ENCODE measurements around the gene MMRN2.
"Not testable (repeated sequence)": the region's sequence is repeated elsewhere in the genome, so short reads cannot be mapped to it uniquely, and the experiment has no call there.

The MMRN2 gene

DNA sequence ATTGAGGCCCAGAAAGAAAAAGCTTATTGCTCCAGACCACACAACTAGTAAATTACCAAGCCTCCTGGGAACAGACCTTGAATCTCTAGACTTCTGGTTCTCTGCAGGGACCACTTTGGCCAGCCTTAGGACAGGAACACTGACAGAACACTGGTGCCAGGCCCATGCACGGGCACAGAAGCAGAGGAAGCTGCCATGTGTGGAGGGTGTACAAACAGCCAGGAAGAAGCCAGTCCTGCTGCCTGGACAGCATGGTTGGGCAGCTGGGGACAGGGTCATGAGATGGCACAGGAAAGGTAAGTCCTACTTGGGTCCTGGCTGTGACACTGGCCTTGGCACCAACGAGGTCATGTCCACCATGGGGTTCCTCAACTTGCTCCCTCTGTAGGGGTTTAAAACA lies 19.2 kb downstream of the MMRN2 start:
- no peak for DNase-seq

DNA sequence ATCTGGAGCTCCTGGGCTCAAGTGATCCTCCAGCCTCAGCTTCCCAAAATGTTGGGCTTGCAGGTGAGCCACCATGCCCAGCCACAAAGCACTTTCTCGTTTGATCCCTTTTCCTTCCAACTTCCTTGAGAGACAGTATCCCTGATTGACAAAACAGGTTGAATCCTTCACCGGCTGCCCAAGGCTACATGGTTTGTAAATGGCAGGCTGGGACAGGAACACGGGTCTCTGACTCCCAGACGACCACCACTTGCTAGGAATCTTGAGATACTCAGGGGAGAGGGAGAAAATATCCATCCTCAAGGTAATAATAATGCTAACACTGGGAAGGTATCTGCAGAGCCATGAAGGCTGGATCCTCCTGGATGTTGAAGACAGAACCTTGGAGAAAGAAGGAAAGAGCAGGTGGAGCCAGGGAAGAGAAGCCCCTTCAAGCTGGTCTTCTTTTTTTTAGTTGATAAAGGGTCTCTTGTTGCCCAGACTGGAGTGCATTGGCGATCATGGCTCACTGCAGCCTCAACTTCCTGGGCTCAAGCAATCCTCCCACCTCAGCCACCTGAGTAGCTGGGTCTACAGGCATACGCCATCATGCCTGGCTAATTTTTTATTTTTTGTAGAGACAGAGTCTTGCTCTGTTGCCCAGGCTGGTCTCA lies 19.8 kb downstream of the MMRN2 start:
- no peak for DNase-seq

DNA sequence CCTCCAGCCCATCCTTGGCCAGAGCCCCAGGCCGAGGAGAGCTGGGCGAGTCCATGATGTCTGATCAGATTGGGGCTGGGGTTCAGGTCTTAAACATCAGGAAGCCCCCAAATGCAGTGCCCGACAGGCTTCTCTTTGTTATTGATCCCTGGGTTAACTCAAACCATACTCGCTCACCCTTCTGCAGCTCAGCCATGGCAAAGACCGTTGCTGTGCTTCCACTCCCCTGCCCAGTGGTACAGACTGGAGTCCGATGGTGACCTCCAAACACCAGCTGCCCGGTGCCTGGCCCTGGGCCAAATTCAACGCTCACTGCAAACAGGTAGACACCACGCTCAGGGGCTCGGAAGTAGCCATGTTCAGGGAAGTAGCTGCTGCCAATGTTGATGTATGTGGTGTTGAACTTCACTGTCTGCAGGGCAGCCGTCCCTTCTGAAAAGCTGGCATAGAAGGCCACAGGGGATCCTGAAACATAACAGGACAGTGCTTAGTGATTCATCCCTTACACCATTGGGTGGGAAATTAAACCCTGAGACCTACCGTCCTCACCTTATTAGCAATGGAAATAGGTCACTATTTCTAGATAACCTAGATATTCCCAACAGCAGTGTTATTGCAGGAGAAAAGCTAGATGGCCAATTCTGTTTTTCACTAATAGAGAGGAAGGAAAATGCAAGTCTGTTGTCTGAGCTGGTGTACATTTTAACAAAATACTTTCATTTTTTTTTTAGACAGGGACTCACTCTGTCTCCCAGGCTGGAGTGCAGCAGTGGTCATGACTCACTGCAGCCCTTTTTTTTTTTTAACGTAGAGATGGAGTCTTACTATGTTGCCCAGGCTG lies 20.5 kb downstream of the MMRN2 start:
- no peak for DNase-seq

DNA sequence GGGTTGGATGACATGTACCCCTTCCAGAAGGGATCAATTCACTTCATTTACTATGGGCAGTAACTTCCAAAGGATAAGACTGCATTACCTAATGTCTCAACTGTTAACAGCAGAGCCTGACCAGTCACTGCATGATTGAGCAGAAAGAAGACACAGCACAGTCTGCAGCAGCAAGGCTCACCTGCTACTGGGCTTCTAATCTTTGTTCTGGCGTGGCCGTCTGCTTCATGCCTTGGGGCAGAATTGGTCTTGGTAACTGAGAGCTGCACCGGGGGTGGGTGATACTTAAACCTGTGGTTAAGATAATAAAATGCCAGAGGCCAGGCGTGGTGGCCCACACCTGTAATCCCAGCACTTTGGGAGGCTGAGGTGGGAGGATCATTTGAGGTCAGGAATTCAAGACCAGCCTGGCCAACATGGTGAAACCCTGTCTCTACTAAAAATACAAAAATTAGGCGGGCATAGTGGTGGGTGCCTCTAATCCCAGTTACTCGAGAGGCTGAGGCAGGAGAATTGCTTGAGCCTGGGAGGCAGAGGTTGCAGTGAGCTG lies 23.2 kb downstream of the MMRN2 start:
- DNase-seq = not testable (repeated sequence)

DNA sequence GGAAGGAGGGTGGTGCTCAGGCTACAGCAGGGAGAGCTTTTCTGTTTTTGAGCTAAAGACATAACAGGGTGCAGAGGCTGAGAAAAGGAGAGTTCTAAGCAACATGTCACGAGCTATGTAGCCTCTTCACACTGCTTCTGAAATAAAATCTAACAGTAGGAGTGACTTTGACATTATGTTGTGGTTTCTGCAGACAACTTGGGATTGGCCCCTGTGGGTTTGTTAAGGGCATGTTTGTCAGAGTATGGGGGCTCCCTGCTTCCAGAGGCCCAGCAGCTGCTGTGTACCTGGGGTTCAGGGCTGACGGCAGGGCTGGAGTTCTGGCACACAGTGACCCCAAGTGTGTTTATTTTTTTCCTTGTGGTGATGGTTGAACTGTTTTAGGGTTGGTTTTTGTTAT lies 24.7 kb downstream of the MMRN2 start:
- DNase-seq = no peak

DNA sequence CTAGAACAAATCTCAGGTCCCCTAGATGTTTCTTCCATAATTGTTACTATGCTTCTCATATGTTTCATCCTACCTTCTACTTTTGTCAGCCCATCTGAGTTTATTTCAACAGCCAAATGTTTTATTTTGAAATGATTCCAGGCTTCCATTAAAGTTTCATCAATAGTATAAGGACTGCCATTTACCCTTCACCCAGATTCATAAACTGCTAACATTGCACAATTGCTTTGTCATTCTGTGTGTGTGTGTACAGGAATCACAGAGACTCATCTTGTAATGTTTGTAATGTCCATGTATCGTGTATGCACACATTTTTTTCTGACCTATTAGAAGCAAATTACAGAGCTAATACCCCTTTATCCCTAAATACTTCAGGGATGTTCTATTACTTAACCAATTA lies 25.5 kb downstream of the MMRN2 start:
- no peak for DNase-seq

DNA sequence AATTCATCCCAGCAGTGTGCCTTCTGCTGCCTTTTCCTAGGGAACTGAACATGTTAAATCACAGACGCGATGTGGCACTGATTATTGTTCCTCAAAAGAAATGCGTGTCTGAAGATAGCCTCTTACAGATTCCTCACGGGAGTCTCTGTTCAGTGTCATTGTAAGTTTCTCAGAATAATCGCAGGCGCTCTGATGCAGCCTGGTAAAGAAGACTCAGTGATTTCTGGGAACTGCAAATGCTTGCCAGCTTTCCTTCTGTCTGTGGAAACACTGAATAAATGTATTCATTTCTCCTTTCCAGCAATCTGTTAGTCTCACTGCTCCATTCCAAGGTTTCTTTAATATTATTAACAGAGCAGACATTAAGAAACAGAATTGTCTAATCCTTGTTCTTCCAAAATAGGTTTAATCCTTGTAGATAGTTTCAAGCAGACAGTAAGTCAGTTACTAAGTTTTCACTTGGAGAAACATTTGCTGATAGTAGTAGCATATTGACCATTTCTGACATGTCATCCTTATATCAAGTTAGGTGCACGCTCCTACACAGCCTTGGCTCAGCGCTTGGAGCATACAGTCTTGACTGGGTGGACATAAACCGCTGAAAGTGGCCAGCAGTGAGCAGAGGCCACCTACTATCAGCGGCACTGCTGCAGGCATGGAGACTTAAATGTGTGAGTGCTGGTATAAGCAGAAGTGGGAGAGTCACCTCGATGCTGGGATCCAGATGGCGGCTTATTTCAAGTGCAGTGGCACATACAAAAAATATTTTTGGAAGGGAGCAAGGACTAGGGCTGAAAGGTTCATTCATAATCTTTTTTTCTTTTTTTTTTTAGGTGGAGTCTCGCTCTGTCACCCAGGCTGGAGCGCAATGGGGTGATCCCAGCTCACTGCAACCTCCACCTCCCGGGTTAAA lies 27.7 kb downstream of the MMRN2 start:
- DNase-seq = no peak

DNA sequence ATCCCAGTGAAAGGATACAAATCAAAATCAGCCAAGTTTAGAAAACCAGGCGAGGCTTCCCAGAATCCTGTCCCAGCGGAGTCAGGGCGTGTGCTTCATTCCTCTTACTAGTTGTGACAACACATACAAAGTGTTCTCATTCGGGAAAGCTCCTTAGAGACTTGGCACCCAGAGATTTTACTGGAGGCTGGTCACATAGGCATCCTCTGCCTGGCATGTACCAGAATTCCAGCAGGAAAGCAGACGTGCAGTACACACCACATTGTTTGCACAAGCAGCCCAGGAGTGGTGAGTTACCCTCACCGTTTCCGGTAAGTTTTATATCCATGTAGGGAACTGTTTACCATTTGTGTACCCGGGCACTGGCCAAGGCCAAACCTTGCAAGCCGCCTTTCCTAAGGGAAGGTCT lies 34.9 kb downstream of the MMRN2 start:
- no peak for DNase-seq

DNA sequence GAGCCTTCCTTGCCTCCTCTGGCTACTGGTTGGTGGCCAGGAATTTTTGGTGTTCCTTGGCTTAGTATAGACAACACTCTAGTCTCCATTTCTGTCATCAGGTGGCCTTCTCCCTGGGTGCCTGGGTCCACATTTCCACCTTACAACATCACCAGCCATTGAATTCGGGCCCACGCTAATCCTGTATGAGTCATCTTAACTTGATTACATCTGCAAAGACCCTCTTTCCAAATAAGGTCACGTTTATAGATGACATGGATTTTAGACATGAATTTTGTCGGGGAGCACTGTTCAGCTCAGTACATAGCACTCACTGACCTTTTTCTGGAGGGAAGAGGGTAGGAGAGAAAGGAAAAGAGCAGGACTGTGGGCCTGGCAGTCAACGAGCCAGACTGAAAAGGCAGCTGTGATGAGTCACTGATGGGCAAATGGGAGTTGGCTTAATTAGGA lies 39.4 kb downstream of the MMRN2 start:
- no peak for DNase-seq

DNA sequence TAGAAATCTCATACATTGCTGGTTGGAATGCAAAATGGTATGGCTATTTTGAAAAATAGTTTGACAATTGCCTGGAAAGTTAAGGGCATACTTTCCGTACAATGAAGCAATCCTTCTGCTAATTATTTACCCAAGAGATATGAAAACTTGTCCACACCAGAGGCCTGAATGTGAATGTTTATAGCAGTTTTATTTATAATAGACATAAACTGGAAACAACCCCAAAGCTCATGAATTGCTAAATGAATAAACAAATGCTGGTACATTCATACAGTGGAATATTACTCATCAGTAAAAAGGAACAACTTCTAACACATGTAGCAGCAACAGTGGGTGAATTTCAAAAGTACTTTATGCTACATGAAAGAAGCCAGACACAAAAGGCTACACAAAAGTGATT lies 42.7 kb downstream of the MMRN2 start:
- DNase-seq = no peak

DNA sequence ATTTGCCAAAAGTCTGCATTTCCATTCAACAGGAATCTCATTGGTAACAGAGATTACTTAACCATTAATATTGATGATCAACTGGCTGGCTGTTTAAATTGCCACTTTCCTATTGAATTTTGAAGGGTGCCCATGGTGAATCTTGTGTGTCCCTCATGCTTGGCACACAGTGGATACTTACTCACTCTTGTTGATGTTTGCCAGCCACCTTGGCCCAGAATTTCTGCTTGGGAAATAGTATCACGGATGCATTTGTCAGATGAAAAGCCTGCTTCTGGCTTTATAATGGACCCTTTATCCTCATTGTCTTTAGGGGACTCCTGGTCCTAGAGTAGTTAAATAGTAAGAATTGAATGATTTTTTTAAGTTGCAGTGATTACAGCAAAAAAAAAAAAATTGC lies 52.0 kb downstream of the MMRN2 start:
- no peak for DNase-seq

DNA sequence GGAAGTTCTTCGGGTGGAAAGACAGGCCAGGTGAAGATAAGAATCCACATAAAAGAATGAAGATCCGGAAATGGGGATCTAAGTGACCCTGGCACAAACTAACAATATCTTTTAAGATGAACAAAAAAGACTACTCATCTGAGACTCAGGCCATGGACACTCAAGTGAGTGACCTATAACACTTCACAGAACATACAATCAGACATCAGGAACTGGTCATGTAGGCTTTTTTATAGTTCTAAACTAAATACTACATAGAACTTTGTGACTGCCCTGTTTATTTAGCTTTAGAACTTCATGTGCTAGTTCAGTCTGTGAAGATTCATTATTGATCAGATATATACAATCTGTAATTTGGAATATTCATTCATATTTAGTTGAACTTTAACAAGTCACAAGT lies 52.8 kb downstream of the MMRN2 start:
- DNase-seq = no peak

DNA sequence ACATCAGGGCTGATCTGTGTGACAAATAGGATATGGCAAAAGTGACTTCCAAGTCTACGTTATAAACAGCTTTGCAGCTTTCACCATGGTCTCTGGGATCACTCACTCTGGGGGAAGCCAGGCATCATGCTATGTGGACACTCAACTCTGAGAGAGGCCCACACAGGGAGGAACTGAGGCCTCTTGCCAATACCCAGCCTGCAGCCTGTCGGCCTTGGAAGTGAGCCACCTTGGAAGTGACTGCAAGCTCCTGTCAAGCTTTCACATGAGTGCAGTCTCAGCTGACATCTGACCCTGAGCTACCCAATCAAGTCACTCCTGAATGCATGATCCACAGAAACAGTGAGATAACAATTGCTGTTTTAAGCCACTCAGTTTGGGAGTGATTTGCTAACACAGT lies 56.5 kb downstream of the MMRN2 start:
- no peak for DNase-seq

DNA sequence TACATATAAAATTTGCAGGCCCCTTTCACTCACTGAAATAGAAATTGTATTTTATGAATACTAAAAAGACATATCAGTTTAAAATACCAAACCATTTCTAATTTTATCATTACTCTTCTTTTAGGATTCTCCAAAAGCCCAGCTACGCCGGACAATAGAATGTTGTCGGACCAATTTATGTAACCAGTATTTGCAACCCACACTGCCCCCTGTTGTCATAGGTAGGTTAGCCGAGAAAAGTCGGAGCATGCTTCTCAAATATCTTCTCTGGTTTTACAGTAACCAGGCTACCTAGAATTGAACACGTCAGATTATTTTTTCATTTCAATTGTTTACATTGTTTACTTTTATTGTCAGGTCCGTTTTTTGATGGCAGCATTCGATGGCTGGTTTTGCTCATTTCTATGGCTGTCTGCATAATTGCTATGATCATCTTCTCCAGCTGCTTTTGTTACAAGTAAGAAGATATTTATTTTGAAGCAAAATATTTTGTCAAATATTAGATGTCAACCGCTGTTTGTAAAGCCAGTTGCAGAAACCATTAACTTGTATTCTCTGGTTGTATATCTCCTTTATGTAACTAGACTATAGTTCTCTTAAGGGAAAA lies 57.6 kb downstream of the MMRN2 start:
- no peak for DNase-seq

DNA sequence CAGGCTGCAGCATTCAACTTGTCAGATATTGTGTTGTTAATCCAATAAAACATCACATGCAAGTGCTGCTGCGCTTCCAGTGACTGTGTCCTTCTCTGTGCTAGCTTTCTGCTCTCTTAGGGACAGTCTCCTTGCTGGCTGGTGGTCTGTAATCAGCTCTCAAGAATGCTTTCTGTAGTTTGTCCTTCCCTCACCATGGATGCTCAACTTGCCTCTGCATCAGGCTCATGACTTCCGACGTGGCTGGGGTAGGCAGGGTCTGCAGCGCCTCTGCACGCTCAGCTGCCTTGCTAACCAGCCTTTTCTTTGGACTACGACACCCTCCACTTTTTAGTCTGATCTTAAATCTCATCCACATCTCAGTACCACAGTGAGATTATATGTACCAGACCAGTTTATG lies 58.3 kb downstream of the MMRN2 start:
- DNase-seq = no peak

DNA sequence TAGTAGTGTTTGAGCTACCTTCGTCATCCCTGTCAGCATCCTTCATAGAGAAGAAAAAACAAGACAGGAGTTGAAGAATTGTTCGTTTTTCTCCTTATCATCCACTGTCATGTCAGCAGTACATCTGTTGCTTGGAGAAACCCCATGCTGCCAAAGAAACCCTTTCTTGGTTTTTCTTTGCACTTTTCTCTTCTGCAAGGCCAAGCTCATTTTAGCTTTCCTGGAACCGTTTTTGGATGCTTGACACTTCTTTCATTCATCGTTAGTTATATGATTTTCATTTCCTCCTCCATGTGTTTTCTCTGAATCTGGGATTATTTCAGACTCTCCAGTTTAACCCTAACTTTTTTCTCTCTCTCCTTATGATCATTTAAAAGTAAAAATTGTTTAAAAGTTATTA lies 58.9 kb downstream of the MMRN2 start:
- DNase-seq = no peak

DNA sequence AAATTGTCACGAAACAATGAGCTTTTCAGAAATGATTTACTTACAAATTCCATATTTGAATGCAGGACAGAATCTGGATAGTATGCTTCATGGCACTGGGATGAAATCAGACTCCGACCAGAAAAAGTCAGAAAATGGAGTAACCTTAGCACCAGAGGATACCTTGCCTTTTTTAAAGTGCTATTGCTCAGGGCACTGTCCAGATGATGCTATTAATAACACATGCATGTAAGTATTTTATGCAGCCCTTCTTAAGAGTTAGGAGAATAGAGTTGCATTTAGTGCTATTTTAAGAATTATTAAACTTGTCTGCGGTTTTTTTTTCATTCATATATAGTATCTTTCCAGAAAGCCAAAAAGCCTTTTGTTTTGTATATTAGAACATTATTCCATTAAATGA lies 67.4 kb downstream of the MMRN2 start:
- DNase-seq = no peak

DNA sequence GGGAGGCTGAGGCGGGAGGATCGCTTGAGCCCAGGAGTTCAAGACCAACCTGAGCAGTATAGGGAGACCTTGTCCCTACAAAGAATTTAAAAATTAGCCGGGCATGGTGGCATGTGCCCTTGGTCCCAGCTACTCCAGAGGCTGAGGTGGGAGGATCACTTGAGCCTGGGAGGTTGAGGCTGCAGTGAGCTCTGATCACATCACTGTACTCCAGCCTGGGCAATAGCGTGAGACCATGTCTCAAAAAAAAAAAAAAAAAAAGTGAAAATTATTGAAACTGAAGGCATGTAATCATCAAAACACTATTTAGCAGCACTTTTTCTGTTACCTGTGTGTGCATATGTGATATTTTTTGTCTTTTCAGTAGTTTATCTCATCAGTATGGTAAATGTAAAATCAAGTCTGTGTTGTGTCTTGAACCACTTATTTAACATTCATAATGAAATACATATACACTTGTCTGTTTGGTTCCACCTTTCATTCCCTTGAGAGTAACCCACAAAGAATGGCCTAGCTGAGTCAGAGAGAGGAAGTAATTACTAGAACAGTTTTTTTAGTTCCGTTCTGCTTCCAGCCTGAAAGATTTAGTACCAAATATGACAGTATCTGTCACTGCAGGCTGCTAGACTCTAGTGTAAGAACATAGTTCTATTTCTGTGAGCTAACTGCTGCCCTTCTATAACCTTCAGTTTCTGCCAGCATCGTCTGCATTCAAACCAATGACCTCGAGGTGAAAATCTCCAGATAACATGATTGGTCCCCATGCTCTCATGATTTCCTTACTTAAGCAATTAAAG lies 68.6 kb downstream of the MMRN2 start:
- peak; percentile 46 for DNase-seq

Measured in SIG-M5 (cell line).